Lower leg skin (tissue), 3 donors: ENCODE data around the gene PIP5K1B.

Source experiments
- CTCF ChIP-seq, 3 donors: fragments of 450-650 bp; IDR thresholded peaks; one replicate each; pipeline ENCODE4 v1.5.1; 2016; ENCODE audit warnings: antibody characterized with exemption in 3 of 3, mild to moderate bottlenecking in 3 of 3, moderate library complexity in 2 of 3
- POLR2A ChIP-seq, 2 donors: fragments of 450-650 bp; IDR thresholded peaks; one replicate each; pipeline ENCODE4 v1.6.1; 2016 to 2017; ENCODE audit warnings: antibody characterized with exemption in 2 of 2, mild to moderate bottlenecking in 1 of 2, moderate library complexity in 1 of 2

DNA sequence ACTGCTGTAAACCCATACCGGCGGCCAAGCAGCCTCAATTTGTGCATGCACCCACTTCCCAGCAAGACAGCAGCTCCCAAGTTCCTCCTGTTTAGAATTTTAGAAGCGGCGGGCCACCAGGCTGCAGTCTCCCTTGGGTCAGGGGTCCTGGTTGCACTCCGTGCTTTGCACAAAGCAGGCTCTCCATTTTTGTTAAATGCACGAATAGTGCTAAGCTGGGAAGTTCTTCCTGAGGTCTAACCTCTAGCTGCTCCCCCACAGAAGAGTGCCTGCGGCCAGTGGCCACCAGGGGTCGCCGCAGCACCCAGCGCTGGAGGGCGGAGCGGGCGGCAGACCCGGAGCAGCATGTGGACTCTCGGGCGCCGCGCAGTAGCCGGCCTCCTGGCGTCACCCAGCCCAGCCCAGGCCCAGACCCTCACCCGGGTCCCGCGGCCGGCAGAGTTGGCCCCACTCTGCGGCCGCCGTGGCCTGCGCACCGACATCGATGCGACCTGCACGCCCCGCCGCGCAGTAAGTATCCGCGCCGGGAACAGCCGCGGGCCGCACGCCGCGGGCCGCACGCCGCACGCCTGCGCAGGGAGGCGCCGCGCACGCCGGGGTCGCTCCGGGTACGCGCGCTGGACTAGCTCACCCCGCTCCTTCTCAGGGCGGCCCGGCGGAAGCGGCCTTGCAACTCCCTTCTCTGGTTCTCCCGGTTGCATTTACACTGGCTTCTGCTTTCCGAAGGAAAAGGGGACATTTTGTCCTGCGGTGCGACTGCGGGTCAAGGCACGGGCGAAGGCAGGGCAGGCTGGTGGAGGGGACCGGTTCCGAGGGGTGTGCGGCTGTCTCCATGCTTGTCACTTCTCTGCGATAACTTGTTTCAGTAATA is 330.6 kb downstream of the PIP5K1B start, which contains the start of gene FXN:
- TF ChIP-seq CTCF (IDR thresholded peaks at IDR 0.05), result peak in 1 of 3 donors; percentile 68
- TF ChIP-seq POLR2A (IDR thresholded peaks at IDR 0.05), result no peak
